GM23338 (cell line): ENCODE measurements around the gene INAFM1. TPM values are rescaled to one million over a fixed set of nuclear protein-coding genes. Genes with fewer than 3 reads are reported as not detected.

Experiments
- ATAC-seq: fragments of 200-7000 bp; cut with Tn5 transposase; 3 replicates; pipeline ENCODE4 v1.9.1; 2020
- DNase-seq: peaks from one replicate; pipeline ENCODE4 v3.0.0-alpha.2; 2015; ENCODE audit warnings: low spot score
- H2AFZ ChIP-seq: fragments of 200-600 bp; sonication (generic); 2 replicates; pipeline ENCODE4 v1.8.0; 2016; ENCODE audit warnings: antibody characterized with exemption, mild to moderate bottlenecking, moderate library complexity
- H3F3A ChIP-seq: fragments of 200-600 bp; sonication (generic); replicated peaks from 2 replicates; pipeline ENCODE4 v1.8.0; 2017; ENCODE audit warnings: antibody characterized with exemption, mixed run types, low read depth
- H3K27ac ChIP-seq: fragments of 200-600 bp; sonication (generic); 2 replicates; pipeline ENCODE4 v1.6.1; 2016; ENCODE audit warnings: low read depth
- H3K27me3 ChIP-seq: fragments of 200-600 bp; sonication (generic); 2 replicates; pipeline ENCODE4 v1.8.0; 2016; ENCODE audit warnings: mild to moderate bottlenecking, mixed run types, moderate library complexity; ENCODE audit not compliant: insufficient read depth
- H3K36me3 ChIP-seq: fragments of 200-600 bp; sonication (generic); 2 replicates; pipeline ENCODE4 v1.8.0; 2016; ENCODE audit warnings: mild to moderate bottlenecking; ENCODE audit not compliant: insufficient read depth
- H3K4me1 ChIP-seq: fragments of 200-600 bp; sonication (generic); 2 replicates; pipeline ENCODE4 v1.8.0; 2016; ENCODE audit warnings: mild to moderate bottlenecking, moderate library complexity; ENCODE audit not compliant: insufficient read depth
- H3K4me2 ChIP-seq: fragments of 200-600 bp; sonication (generic); 2 replicates; pipeline ENCODE4 v1.7.1; 2017; ENCODE audit warnings: mixed run types
- H3K4me3 ChIP-seq: fragments of 200-600 bp; sonication (generic); 2 replicates; pipeline ENCODE4 v1.6.1; 2016; ENCODE audit warnings: mixed run types
- H3K79me2 ChIP-seq: fragments of 200-600 bp; sonication (generic); replicated peaks from 2 replicates; pipeline ENCODE4 v1.8.0; 2017; ENCODE audit warnings: mild to moderate bottlenecking; ENCODE audit not compliant: insufficient read depth
- H3K9me2 ChIP-seq: fragments of 200-600 bp; sonication (generic); 2 replicates; pipeline ENCODE4 v1.8.0; 2017; ENCODE audit not compliant: insufficient read depth
- H4K20me1 ChIP-seq: fragments of 200-600 bp; sonication (generic); replicated peaks from 2 replicates; pipeline ENCODE4 v1.8.0; 2017; ENCODE audit warnings: mild to moderate bottlenecking; ENCODE audit not compliant: insufficient read depth
- H3K27ac Mint-ChIP-seq: 2 replicates; pipeline ENCODE4 v1.8.0; 2020; ENCODE audit warnings: inconsistent platforms, mild to moderate bottlenecking, moderate library complexity, mixed read lengths
- H3K27me3 Mint-ChIP-seq: 3 replicates; pipeline ENCODE4 v1.8.0; 2022; ENCODE audit warnings: low read depth, mild to moderate bottlenecking, moderate library complexity, mixed read lengths, inconsistent platforms; ENCODE audit not compliant: insufficient read depth, poor library complexity
- H3K36me3 Mint-ChIP-seq: 3 replicates; pipeline ENCODE4 v1.8.0; 2021; ENCODE audit warnings: low read depth, mild to moderate bottlenecking, inconsistent platforms, moderate library complexity, mixed read lengths
- H3K4me1 Mint-ChIP-seq: 3 replicates; pipeline ENCODE4 v1.8.0; 2020; ENCODE audit warnings: mild to moderate bottlenecking, inconsistent platforms, mixed read lengths
- H3K4me3 Mint-ChIP-seq: 3 replicates; pipeline ENCODE4 v1.8.0; 2021; ENCODE audit warnings: moderate library complexity, mild to moderate bottlenecking, inconsistent platforms, mixed read lengths
- H3K9me3 Mint-ChIP-seq: 3 replicates; pipeline ENCODE4 v1.8.0; 2020; ENCODE audit warnings: moderate library complexity, mild to moderate bottlenecking, inconsistent platforms, mixed read lengths
- ETS1 ChIP-seq: IDR thresholded peaks from 2 replicates; pipeline ENCODE4 v1.6.1; 2016; ENCODE audit warnings: antibody characterized with exemption
- POLR2AphosphoS5 ChIP-seq: IDR thresholded peaks from 2 replicates; pipeline ENCODE4 v1.6.1; 2016; ENCODE audit warnings: antibody characterized with exemption, low read depth
- ZNF462 ChIP-seq: fragments of 250-450 bp; sonication (Bioruptor Pico); IDR thresholded peaks from 2 replicates; pipeline ENCODE4 v1.5.0; 2020; ENCODE audit warnings: mild to moderate bottlenecking, moderate library complexity
- polyA plus RNA-seq: library from polyadenylated mRNA; unstranded; fragments of >200 nt; fragmentation: Nextera tagmentation; extraction: Ambion mirVana; gene quantifications from 2 replicates; pipeline ENCODE4 v1.2.1, GENCODE V29; 2016
- total RNA-seq: library from RNA; depleted of rRNA; stranded (reverse); fragments of >200 nt; shearing (Covaris generic); gene quantifications from 2 replicates; pipeline ENCODE4 v1.2.3, GENCODE V29; 2014

The INAFM1 gene
- total and polyA plus RNA-seq, 2 experiments from 2014 or later = 2.9 to 10.2 TPM

- H3K27ac Mint-ChIP-seq = peak within 1 kb of the TSS; percentile 80
- TF ChIP-seq POLR2AphosphoS5 (peak; percentile 4; the same call in 1 of the 2 replicates), ETS1 (no peak), ZNF462 (CRISPR knock-in tag) (no peak)
- peak; percentile 0; the same call in 2 of the 3 replicates for ATAC-seq
Measured at GRCh38 chr19:47230921-47231214, 43.8 kb upstream of the INAFM1 start, which contains the start of gene BBC3. Gene BBC3, minus strand, starts transcription at chr19:47231199. Its CDS starts 2,768 bp downstream, at chr19:47228431.

More at GRCh38 chr19:47230921-47231214, 43.8 kb upstream of the INAFM1 start, which contains the start of gene BBC3:
- Mint-ChIP-seq H3K36me3 (no peaks in the 10 kb centered on the region; the same call in 2 of the 3 replicates), H3K4me1 (peaks cover 17% of the 10 kb centered on the region), H3K9me3 (no peaks in the 10 kb centered on the region), H3K27me3 (peaks cover 21% of the 10 kb centered on the region), H3K4me3 (peak within 1 kb of the TSS; percentile 71)
- peaks cover 33% of the 10 kb centered on the region for H3K4me1 ChIP-seq
- H3F3A ChIP-seq = peaks cover 27% of the 10 kb centered on the region
- no peaks in the 10 kb centered on the region; the same call in 1 of the 2 replicates for H4K20me1 ChIP-seq
- peak within 1 kb of the TSS; percentile 96 for H3K27ac ChIP-seq
- peaks cover 11% of the 10 kb centered on the region for H3K27me3 ChIP-seq
- H3K4me2 ChIP-seq = peak within 1 kb of the TSS; percentile 95
- no peaks in the 10 kb centered on the region for H3K9me2 ChIP-seq
- DNase-seq = no peak
- no peaks in the 10 kb centered on the region for H3K36me3 ChIP-seq
- H3K79me2 ChIP-seq = peaks cover 24% of the 10 kb centered on the region
- H3K4me3 ChIP-seq = peak within 1 kb of the TSS; percentile 96
- peak within 1 kb of the TSS; percentile 66; the same call in 1 of the 2 replicates for H2AFZ ChIP-seq
